8988T (cell line): ENCODE measurements around the gene IFIT5.
"Not testable (repeated sequence)": the region's sequence is repeated elsewhere in the genome, so short reads cannot be mapped to it uniquely, and the experiment has no call there.

Source experiments
- DNase-seq: peaks from one replicate; pipeline ENCODE4 v3.0.0; 2011

Gene IFIT5

GRCh38 chr10:89414146-89414878, at the start of gene IFIT5:
TSS of gene IFIT5 (plus strand) at chr10:89414568. CDS start at chr10:89414799, 231 bp downstream.
- peak; percentile 72 for DNase-seq

DNA sequence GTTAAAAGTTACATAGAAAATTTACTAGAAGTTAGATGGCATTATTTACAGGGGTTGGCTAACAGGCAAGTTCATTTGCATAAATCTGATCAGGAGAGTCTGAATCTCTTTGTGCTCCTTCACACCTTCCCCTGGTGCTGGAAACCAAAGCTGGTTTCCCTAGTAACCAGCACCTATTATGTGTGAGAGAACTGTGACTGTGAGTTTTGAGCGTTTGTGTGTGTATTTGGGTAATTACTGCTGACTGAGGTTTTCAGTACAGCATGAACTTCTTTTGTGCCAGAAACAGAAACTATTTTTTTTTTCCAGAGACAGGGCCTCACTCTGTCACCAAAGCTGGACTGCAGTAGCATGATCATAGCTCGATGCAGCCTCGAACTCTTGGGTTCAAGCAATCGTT, 46.8 kb upstream of the IFIT5 start:
- no peak for DNase-seq

DNA sequence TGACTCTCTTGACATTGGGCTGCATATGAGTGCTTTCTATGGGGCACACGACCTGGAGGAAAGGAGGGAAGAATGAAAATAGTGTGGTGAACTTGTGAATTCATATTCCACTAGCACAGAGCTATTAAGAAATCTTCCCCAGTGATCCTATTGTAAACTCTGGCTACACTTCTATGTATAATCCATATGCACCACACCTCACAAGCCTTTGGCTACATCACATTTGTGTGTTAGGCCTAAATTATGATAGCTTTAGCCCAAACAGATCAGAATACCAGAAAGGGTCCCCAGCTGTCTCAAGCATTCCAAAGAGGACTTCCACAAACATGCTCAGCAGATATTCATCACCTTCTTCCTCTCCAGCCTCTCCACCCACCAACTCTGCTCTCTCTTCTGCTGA, 46.2 kb upstream of the IFIT5 start:
- DNase-seq, result no peak

- peak; percentile 18 for DNase-seq
Observed at GRCh38 chr10:89369156-89370105, 44.9 kb upstream of the IFIT5 start.

- DNase-seq, result no peak
Observed at GRCh38 chr10:89371079-89371478, 43.3 kb upstream of the IFIT5 start.

DNA sequence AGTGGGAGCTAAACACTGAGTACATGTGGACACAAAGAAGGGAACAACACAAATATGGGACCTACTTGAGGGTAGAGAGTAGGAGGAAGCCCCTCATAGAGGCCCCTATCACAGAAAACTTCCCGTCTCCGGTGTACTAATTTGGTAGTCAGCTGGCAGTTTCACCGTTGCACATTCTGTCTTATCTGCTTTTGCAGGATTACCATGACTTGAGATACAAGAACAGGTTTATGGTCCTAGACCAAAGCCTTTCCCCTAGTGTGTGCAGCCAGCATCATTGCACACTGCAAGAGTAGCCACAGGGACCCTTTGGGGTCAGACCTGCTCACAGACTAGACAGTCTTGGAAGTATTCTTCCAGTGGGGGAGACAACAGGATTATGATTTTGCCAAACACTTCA, 42.4 kb upstream of the IFIT5 start:
- DNase-seq, result no peak

DNA sequence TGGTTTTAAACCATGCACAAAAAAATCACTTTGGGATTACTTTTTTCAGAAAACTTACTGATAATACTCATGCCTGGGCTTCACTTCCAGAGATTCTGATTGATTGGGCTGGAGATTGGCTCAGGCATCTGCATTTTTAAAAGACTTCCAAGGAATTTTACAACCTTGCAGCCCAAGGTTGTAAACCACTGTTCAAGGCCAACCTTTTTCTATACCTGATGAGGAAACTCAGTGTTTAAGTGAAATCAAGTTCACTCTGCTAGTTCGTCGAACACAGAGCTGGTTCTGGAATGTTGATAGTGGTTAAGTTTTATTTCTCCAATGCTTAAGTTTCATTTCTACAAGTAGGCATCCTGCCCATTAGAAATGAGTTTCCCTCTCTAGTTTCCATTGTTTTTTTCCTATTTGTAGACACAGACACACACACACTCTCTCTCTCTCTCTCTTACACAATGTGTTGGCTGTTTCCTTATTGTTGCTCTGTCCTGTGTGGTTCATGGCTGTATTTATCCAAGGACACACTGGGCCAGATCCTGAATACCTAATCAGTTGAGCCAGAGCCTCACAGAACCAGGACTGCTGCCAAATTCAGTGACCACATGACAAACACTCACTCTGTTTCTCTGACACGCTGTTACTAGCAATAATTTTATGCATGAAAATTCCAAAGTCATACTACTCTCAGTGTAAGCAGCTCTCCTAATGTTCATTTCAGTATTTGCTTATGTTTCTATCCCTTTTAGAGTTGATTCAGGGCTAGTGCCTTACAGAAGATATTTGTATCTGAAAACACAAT, 40.3 kb upstream of the IFIT5 start:
- no peak for DNase-seq

GRCh38 chr10:89374713-89375141, 39.6 kb upstream of the IFIT5 start:
- DNase-seq, result no peak

GRCh38 chr10:89377705-89378637, 36.4 kb upstream of the IFIT5 start, which contains the start of gene IFIT1B:
TSS of gene IFIT1B (plus strand) at chr10:89378056. CDS start at chr10:89378136, 80 bp downstream.
- DNase-seq, result no peak

- no peak for DNase-seq
Observed at GRCh38 chr10:89379103-89379502, 35.3 kb upstream of the IFIT5 start.

DNA sequence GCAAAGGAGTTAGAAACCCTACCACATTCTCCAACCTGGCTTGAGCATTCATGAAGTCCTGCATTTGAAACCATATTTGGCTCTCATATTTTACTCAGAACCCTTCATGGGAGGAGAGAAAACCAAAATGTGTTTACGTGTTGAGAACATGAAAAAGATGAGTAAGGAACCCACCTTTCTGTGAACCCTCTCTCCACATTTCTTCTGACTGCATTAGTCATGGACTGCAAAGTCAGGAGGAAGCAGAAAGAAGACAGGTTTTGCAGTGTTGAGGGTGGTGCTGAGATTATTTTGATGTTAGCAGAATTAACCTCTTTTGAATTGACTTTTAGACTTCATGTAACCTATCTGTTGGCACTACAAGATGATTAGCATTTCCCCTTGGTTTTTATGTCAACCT, 31.6 kb upstream of the IFIT5 start:
- DNase-seq, result no peak

DNA sequence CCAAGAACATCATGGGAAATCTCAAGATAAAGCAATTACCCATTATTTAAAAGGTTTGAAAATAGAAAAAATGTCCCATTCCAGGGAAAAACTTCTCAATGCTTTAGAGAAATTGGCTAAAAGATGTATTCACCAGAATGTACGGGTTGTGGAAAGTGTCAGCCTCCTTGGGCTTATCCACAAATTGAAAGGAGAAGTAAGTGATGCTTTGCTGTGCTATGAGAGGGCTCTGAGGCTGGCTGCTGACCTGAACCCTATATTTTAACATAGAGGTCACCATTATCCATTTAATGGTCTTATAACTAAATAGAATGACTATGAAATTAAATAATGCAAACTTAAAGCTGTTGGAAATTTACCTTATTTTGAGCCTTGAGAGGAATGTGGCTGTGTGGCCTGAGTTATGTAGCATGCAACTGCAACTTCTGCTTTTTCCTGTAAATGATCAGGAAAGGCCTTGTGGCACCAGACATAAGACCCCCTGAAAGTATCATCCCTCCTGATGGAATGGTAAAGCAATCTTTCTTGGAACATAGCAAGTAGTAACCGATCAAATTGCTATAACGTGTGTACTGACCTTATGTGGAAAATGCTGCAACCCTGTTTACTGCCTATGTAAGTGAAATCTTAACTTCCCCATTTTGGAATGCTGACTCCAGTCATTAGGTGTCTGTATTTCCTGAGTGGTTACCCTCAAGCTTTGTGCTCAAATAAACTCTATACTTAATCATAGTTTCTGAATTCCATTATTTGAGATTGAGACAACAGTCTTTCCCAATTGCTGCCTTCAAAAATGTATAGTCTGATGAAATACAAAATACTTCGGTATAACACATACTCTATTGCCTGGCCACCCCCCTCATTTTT, 29.7 kb upstream of the IFIT5 start:
- no peak for DNase-seq

DNA sequence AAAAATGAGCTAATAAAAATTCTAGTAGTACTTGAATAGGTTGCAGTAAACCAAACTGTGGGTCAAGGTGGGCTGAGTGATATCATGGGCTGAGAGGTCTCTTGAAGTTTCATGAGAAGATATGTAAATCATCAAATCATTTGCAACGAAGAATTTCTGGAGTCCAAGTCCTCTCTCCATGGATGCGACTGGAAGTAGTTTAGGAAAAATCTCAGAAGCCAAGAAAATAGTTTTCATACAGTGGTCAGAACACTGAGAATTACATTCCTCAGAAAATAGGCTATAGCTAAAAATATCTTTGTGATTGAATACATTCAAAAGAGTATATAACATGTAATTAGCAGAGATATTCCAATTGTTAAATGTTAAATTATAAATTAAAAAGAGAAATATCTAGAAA, 25.6 kb upstream of the IFIT5 start:
- DNase-seq, result no peak

DNA sequence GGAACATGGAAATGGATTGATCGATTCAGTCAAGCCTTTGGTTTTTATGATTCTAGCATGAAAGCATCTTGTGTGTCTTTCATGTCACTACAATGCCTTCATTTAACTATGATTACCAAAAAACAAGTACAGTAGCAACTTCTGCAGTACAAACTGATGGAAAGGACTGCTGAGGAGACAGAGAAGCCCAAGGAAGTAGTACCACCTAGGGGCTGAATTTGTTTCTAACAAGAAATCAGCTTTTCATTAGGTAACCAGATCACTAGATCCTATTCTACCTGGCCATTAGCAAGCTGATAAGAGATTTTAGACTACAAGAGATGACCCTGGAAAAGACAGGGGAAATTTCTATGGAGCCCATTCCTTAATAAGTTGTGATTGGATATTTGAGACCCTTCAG, 25.1 kb upstream of the IFIT5 start:
- DNase-seq, result no peak

DNA sequence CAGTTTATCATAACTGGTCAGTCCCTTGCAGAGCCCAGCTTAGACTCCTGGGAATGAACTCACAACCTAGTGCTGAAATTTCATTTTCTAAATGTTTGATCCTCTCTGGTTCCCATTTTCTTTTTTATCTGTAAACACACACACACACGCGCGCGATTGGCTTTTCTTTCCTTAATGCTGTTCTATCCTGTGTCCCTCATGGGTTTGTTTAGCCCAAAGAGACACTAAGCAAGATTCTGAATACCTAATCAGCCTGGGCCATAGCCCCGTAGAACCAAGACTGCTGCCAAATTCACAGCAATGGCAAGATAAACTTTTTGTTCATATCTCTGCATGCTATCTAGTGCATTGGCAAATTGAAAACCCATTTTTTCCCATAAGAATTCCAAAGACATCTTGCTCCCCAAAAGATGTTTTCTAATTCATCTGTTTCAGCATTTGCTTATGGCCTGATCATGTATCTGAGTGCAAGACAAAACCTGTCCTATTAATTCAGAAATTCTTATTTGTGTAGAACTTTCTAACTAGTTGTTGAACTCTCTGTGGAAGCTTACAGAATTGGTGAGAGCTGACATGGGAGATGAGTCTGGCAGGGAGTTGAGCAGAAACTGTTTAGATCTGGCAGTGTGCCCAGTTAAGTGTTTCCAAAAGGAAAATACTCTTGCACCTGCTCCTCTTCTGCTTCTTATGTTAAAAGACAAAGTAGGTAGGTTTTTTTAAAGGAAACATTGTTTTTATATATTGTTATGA, 23.7 kb upstream of the IFIT5 start:
- no peak for DNase-seq

GRCh38 chr10:89391226-89391576, 23.2 kb upstream of the IFIT5 start:
- DNase-seq, result not testable (repeated sequence)

DNA sequence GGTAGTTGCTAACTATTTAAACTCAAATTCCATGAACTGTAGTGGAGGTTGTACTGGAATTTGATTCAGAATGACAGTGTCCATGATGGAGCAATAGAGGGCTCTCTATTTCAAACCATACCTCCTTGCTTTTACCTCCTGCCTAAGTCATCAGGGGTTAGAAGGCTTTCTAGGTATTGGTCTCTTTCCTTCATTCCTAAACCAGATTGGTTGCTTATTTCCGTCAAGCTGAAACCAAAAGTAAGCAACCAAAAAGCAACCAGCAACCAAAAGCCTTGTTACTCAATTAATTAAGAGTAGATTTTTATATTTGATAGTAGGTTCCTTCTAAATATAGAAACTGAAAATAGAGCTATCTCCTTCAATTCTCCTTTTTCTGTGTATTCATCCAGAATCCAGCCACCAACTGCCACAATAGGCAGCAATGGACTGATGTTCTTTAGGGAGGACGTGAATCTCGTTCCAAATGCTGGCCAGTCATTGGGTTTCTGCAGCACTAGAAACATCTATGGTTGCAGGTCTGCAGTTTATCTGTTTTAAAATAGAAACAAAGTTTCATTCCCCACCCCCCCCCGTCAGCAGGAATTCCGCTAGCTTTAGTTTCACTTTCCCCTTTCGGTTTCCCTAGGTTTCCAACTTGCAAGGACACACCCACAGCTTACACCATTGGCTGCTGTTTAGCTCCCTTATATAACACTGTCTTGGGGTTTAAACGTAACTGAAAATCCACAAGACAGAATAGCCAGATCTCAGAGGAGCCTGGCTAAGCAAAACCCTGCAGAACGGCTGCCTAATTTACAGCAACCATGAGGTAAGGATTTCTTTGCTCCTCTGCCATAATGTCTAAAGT, 22.2 kb upstream of the IFIT5 start, which contains the start of gene IFIT1:
Gene IFIT1, plus strand, starts transcription at position 717 of the 850 bp plus-strand sequence. Its CDS starts 90 bp downstream, at position 807.
- DNase-seq, result peak; percentile 32

- DNase-seq, result no peak
Observed at GRCh38 chr10:89392974-89393373, 21.4 kb upstream of the IFIT5 start.

GRCh38 chr10:89393898-89394297, 20.5 kb upstream of the IFIT5 start:
- DNase-seq, result no peak
